GM21528 (cell line): ENCODE results near the gene TMEM255A.

Experiments used
- ATAC-seq: cut with Tn5 transposase; IDR thresholded peaks from one replicate; pipeline ENCODE4 v1.9.1; 2021; ENCODE audit warnings: mild to moderate bottlenecking, moderate library complexity; ENCODE audit not compliant: unreplicated experiment, low FRiP score

TMEM255A gene

DNA sequence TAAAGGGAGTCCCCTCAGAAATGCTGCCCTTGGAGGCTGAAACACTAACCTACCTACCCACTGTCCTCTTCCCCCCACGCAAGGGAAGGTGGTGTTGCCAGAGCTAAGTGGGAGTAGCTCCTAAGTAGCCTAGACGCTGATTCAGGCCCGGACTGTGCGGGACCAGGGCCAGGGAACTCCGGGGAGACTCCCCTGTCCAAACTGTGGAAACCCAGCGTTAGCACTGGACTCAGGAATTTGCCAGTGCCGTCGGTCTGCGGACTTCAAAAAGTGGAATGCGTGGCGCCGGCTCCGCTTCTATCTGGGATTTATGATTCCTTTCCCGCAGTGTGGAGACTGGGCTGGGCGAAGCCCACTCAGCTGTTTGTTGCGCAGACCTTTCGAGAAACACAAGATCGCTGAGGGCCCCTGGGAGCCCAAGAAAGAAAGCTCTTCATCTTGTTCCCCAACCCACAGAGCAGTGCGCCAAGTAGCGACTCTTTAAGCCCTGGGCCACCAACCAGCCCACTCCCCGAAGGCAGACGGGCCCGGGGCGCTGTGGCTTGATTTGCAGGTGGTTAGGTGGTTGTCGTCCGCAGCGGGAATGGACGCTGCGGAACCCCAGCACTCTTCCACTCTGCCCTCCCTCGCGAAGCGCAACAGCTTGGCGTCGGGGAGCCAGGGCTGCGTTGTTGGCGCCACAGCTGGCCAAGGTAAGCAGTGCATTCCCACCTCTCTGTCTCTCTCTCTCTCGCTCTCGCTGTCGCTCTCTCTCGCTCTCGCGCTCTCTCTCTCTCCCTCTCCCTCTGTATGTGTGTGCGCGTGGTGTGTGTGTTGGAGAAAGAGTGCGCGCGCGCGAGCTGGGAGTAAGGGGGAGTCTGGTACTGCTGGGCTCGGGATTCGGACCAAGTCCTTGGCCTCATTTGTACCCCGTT, 2.0 kb downstream of the TMEM255A start:
- peak; percentile 96 for ATAC-seq

DNA sequence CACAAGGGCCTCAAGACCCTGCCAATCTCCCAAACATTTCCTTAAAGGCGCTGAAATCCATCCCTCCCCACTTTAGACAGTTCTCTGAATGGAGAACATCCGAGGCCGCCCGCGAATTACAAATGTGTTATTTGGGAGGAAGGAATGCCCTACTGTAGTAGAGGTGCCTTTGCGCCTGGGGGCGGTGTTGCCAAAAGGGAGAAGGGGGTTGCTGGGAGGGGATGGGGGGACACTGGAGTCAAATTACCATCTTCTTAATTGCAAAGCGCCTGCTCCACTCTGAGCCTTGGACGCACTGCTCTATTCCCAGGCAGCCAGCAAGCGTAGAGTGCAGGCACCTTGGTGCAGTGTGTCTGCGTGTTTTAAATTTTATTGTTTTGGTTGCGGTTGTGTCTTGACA, 2.7 kb downstream of the TMEM255A start:
- ATAC-seq, result no peak

DNA sequence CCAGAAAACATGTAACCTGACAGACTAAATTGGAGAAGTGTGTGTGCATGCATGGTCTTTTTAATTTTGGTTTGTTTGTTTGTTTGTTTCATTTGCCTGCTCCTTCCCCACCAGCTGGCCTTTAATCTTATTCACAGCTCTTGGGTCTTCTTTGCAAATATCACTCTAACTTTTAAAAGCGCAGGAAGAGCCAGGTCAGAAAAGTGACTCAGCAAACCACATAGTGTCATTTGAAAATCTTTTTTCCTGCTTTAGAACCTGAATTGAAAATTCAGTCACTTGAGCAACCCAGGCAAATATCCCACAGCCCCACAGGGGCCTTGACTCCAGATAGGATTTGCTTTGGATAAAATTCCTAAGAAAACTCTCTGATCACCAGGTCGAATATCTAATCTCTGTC, 4.6 kb downstream of the TMEM255A start:
- no peak for ATAC-seq

DNA sequence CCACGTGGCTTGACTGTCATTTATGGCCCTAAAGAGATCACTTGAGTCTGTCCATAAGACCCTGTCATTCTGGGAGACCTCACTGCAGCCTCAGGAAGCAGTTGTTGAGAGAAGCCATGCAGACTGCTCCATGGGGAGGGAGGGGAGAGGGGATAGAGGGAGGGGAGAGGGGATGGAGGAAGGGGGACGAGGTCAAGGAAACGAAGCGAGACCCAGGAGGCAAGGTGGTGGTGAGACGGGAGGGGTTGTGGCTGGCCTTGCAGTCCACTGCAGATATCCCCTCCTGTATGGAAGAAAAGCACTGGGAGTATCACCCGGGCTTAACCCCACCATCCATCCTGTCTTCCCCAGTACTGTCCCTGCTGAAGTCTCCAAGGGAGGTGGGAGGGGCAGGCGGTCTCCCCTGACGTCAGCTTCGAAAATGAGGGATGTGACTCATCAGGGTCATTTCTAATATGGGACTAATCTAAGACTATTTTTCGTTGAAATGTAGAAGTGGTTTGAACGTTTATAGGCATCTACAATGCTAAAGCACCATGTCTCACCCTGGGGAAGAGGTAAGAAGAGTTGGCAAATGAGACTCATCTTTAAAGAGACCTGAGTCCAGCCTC, 5.6 kb downstream of the TMEM255A start:
- no peak for ATAC-seq

DNA sequence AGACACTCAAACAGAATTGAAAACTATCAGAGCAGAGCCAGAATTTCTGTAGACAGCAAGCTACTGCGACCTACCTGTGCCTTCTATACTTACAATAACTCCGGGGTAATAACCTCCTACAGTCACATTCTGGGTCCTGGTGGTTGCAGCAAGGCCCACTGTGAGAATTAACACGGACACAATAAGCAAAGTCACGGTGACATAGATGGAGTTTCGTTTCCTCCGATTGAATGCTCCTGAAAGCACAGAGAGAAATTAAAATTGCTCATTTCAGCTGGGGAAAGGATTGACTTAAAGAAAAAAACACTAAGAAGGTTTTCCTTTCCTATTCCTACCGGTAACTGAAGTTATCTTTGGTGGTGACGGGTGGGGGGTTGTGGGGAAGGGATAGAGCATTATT, 7.0 kb downstream of the TMEM255A start:
- ATAC-seq, result no peak

DNA sequence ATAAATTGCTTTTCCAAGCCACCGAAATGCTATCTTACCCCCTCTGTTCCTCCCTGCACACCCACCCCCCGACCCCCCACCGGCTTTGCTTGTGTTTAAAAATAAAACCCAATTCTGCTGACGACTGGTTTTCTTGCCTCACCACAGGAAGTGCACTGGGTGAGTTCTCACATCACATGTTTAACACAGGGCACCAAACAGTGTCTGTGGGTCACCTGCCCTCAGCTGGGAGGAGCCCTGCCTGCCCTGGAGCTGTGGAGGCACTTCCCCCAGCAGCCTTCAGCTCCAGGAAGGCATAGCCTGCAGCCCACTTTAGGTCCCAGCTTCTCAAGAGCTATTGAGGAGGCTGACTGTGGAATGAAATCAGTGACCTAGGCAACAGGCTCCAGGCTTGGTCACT, 8.8 kb downstream of the TMEM255A start:
- ATAC-seq, result peak; percentile 94

DNA sequence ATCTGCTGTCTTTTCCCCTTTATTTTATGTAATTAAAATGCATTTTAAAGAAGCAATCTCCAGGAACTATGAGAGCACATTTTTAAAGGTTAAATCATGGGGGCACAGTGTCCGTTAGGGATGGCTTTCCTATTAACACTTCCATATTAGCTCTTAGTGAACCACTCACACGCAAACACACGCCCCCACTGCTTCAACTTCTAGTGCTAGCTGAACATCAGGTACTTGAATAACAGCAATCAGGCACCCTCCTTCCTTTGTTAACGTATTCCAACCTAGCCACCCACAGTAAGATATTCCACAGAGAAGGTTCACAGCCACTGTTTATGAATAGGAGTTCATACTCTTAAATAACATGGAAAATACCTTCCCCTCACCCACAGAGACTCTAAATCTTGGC, 9.3 kb downstream of the TMEM255A start:
- peak; percentile 15 for ATAC-seq

DNA sequence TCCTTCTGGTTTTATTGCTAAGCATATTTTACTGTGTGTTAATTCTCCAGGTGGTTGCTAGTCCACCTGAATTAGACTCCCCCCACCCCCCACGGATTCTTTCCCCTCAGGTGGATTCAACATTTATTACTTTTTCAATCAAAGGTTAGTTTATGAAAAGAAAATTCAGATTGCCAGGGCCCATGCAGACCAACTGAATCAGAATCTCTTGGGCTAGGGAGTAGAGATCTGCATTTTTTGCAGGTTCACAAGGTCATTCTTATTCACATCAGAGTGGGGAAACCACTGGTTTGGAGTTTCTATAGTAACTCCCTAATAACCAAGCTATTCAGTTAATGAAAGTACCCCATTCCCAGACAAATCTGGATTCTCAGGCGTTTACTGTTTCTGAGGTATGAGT, 9.8 kb downstream of the TMEM255A start:
- no peak for ATAC-seq

DNA sequence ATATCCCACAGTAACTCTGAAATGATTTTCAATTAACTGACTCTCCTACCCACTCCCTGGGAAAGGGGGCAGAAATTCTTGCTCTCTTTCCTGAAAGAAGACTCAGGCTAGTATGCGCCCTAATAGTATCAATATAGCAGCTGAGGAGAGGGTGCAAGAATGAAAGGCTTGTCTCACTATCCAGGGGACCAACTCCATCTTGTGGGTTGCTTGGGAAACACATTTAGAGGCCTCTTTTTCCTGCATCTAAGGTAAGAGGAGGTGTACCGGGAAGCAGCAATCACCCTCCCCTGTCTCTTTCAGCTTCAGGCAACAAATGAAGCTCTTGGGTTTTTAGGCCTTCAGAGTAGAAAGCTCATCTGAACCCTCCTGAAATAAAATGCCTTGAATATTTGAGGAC, 11.3 kb downstream of the TMEM255A start:
- no peak for ATAC-seq

DNA sequence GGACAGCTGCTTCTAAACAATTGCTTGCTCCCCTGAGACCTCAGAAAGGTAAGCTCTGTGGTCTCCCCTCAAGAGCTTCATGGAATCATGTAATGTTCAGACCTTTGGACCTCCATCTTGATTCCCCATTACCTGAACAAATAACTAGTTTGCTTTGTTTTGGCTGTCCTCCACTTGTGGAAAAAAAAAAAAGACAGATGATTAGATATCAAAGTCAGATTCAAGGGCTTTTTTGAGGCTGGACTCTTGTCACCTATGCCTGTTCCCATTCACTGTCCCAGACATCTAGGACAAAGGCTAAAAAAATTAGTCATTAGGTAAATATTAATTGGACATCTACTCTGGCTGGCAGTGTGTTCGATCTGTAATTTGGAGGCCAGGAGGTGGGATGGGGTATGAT, 13.3 kb downstream of the TMEM255A start:
- ATAC-seq, result no peak

DNA sequence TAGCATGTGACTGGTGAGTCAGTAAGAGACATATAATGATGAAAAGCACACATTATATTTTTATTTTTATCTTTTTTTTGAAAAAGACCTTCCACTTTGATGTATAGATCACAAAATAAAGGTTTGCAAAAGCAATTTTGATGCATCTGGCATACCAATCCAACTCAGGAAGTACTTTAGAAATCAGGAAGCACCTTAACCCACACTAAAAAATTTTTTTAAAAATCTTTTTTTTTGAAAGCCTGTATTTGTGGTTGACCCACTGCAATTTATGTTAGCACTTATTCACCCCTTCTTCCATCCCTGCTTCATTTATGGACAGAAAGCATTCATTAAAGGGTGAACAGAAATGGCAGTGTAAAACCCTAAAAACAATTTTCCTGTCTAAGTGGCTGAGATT, 16.6 kb downstream of the TMEM255A start:
- ATAC-seq, result no peak

DNA sequence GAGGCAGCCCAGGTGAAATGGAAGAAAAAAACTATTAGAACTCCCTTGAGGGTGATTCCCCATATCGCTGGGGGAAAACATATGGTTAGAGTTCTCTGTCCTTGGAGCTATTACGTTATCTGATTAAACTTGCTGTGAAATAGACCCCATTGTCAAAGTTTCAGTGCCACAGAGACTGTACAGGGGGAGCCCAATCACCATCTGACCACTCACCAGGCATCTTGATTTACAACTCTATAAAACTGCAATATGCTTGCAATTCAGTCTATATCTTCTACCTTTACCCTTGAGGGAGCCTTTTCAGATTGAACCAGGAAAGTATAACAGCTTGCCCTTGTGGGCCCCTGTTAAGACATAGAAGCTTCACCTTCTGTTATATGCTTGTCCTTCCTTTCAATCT, 18.2 kb downstream of the TMEM255A start:
- ATAC-seq, result no peak

DNA sequence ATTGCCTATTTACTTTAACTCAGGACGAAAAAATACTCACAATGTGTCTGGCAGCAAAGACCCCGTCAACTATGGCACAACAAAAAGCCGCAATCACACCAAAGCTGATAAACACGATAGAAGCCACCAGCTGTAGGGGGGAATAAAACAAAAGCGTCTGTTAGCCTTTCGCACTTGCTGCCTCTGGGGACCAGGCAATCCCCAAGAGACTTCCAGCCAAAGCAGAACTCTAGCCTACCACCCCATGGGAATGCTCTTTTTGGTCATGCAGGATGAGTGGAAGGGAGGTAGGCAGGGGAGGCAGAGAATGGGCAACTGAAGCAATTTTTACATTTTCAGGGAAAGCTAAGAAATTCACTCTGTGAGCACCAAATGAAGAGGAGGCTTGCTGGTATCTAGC, 20.1 kb downstream of the TMEM255A start:
- no peak for ATAC-seq

DNA sequence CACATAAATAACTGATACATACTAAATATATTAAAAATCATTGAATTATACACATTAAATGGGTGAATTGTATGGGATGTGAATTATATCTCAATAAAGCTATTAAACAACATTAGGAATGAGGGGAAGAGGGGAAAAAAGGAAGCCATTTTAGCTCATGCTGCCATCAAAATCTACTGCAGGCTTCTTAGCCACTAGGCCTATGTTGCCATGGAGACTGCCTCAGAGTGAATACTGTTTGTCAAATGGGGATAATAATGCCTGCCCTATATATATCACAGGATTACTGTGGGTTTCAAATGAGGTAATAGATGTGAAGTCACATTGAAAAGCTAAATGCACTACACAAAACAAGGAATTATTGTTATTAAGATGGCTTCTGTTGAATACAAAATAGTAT, 21.2 kb downstream of the TMEM255A start:
- no peak for ATAC-seq

DNA sequence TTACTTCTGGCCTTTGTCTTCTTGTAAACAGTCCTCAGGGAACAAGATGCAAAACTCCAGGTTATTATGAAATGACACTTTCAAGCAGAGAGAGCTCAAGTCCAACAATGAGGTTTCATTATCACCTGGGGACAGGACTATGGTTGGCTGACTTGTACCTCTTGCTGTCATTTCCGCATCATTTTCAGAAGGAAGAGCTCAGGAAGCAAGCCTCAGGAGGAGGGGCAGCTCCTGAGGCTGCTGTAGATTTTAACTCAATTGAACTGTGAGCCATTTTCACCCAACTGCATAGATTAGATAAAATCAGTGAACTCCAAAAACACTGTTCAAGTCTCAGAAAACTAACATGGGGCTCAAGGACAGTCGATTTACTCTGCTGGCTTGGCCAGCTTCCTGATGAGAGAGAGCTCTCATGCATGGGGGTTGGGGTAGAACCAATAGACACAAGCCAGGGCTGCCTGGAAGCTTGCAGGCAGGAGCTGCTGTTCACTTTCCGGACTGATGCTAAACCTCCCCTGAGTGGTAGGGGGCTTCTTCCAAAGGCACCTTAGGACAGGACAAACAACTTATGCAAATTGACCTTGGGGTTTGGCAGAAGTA, 23.6 kb downstream of the TMEM255A start:
- peak; percentile 76 for ATAC-seq

DNA sequence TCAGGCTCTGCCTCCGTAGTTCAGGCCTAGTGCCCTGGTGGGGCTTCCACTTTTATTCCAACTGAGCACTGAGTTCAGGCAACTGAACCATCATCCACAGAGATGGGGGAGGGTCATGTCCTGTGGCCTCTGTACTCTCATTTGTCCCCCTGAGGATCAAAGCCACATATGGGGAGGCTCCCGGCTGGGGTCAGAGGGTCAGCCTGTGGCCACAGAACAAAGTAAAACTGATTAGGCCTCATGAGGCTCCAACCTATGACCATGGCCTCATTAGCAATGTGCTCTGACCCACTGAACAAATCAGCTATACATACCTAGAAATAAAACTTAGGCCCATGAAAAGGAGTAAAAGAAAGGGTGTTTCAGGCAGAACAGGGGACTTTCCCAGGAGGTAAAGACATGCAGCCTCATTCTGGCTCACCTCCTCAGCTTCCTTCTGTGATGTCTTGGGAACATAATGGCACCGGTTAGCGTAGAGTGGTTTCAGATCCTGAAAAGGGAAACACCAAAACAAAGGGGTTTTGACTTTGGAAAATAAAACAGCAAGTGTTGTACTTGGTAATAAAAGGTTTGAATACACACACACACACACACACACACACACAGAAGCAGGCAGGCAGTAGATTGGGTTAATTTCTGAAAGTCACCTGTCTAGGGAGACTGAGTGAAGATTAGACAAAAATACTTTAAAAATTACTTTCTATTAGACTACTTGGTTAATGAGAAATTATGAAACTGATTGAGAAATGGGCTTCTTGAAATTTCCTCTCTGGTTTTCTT, 24.3 kb downstream of the TMEM255A start:
- ATAC-seq, result peak; percentile 37

DNA sequence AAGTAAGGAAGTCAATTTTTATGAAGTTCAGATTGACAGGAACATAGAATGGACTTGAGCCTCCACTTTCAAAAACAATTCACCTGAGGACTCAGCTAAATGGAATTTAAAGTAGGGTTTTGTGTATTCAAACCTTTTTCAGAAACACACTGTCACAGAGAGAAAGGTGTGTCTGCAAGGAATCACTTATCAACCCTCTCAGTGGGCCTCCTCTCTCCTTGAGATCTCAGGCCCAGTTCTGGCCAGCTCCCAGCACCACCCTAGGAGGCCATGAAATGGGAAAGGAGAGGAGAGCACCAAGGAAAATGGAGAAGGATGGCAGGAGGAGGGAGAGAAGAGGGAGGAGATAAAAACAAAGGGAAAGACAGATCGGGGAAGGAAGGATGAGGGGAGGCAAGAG, 28.6 kb downstream of the TMEM255A start:
- no peak for ATAC-seq

DNA sequence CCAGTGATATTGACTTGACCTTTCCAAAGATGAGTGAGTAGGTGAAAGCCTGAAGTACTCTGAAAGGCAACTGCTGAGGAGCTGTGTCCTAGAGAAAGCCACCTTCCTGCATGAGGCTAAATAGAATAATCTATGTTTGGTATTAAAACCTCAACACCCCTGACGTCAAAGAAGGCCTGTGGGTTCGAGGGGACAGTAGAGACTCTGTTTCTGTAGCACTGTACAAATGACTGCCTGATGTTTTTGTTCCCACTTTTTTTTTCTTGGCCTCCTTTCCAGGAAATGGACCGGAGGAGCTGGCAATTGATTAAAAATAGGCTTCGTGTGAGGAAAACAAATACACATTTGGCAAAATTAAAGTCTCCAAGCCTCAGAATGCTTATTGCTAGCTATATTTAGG, 29.5 kb downstream of the TMEM255A start:
- no peak for ATAC-seq

DNA sequence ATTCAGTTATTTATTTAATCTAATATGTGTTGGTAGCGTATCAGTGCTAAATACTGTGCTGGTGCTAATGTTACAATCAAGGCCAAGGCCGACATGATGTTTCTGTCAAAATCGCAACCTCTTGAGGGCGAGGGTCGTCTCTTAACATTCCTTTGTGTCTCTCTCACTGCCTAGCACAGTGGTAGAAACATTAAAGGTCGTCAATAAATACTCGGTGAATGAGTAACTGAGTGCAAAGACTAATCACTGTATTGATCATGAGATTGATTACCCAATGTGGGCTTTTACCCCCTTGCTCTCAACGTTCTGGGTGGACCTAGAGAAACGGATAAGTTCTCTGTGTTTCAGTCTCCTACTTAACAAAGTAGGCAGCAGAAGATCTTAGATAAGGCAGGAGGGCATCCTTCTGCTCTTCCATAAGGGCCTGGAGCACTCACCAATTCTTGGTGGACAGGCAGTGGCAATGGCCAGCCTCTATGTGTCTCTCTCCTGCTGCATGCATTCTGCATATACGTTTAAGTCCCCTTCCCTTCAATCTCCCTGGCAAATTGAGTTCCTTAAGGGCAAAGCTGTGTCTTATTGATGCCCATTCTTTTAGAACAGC, 30.1 kb downstream of the TMEM255A start:
- no peak for ATAC-seq

DNA sequence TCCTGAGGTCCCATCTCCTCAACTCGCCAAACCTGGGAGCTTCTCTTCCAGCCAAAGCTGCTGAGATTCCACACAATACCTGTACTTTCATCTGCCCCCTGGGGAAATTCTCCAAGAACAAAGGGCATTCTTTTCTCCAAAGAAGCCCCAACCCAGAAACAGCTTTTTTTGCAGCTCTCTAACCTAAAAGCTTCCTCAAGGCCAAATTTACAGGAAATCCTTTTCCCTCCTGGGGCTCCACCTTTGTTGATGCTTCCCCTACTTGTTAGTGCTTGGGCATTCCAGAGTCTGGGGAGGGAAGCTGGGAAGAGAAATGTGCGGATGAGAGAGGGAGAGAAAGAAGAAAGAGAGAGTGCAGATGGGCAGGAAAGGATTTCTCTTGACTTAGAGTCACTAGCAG, 36.3 kb downstream of the TMEM255A start:
- ATAC-seq, result no peak

DNA sequence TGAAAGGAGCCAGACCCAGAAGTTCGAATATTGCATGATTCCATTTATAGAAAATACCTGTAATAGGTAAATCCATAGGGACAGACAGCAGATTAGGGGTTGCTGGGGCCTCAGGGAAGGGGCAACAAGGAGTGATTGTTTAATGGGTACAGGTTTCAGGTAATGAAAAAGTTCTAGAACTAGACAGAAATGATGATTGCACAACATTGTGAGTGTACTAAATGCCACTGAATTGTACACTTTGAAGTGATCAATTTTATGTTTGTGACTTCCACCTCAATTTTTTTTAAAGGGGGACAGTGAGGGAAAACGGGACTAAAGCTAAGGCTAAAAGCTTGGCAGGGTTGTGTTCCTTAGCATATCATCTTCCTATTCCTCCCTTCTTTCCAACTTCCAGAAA, 37.1 kb downstream of the TMEM255A start:
- ATAC-seq, result no peak
